Spleen (tissue), 11 donors: ENCODE data around the gene WDFY2. TPM values are rescaled to one million over a fixed set of nuclear protein-coding genes. Genes with fewer than 3 reads are reported as not detected.

ENCODE experiments used
- DNase-seq: peaks from one replicate; pipeline ENCODE4 v3.0.0-alpha.2; 2020
- H3K27ac ChIP-seq, 8 donors: fragments of 200-600 bp; sonication (generic) in 7 of 8; 1 replicate in 4 of 8; 2 replicates in 4 of 8; pipeline versions ENCODE4 v1.5.0 to v1.8.0; 2016 to 2021; ENCODE audit warnings: inconsistent platforms in 4 of 8, mild to moderate bottlenecking in 4 of 8, moderate library complexity in 1 of 8
- H3K27me3 ChIP-seq, 7 donors: fragments of 200-600 bp; sonication (generic) in 6 of 7; replicated peaks in 1 of 7; 1 replicate in 4 of 7; 2 replicates in 3 of 7; pipeline versions ENCODE4 v1.5.0 to v1.8.0; 2016 to 2021; ENCODE audit warnings: inconsistent platforms in 3 of 7, mild to moderate bottlenecking in 1 of 7
- H3K36me3 ChIP-seq, 6 donors: fragments of 200-600 bp; sonication (generic) in 5 of 6; 1 replicate in 4 of 6; 2 replicates in 2 of 6; pipeline versions ENCODE4 v1.5.0 to v1.8.0; 2016 to 2021; ENCODE audit warnings: inconsistent platforms in 2 of 6
- H3K4me1 ChIP-seq, 6 donors: fragments of 200-600 bp; sonication (generic) in 5 of 6; 1 replicate in 3 of 6; 2 replicates in 3 of 6; pipeline versions ENCODE4 v1.5.0 to v1.8.0; 2016 to 2021; ENCODE audit warnings: inconsistent platforms in 3 of 6
- H3K4me3 ChIP-seq, 8 donors: fragments of 200-600 bp; sonication (generic) in 7 of 8; 1 replicate in 4 of 8; 2 replicates in 4 of 8; pipeline versions ENCODE4 v1.5.0 to v1.8.0; 2016 to 2021; ENCODE audit warnings: inconsistent platforms in 4 of 8, mild to moderate bottlenecking in 4 of 8, moderate library complexity in 2 of 8
- H3K9me3 ChIP-seq, 8 donors: fragments of 200-600 bp; sonication (generic) in 7 of 8; 1 replicate in 4 of 8; 2 replicates in 4 of 8; pipeline versions ENCODE4 v1.5.0 to v1.8.0; 2016 to 2021; ENCODE audit warnings: inconsistent platforms in 4 of 8
- CTCF ChIP-seq, 11 experiments: fragments of 200-600 bp in 7 of 11; fragments of 450-650 bp in 4 of 11; sonication (generic) in 4 of 11; IDR thresholded peaks in 8 of 11; conservative IDR thresholded peaks in 3 of 11; 1 replicate in 7 of 11; 2 replicates in 4 of 11; pipeline versions ENCODE4 v1.4.0 to v1.8.0; 2016 to 2021; ENCODE audit warnings: antibody characterized with exemption in 11 of 11, inconsistent platforms in 4 of 11, mild to moderate bottlenecking in 1 of 11
- POLR2A ChIP-seq, 3 donors: fragments of 450-650 bp; IDR thresholded peaks; one replicate each; pipeline ENCODE4 v1.5.1; 2017; ENCODE audit warnings: antibody characterized with exemption in 3 of 3, mild to moderate bottlenecking in 1 of 3
- POLR2AphosphoS5 ChIP-seq, 3 donors: sonication (generic); formaldehyde crosslinking; IDR thresholded peaks; one replicate each; pipeline ENCODE4 v1.5.1; 2017; ENCODE audit warnings: antibody characterized with exemption in 3 of 3
- WGBS, 5 donors: extraction: QIAGEN DNeasy Blood & Tissue Kit in 3 of 5; methylation state at CpG; one replicate each; pipeline versions ENCODE4 v1.1.5 to v1.1.7; 2013 to 2018; 5-methylcytosine and 5-hydroxymethylcytosine counted together
- intact Hi-C: fragments of 100-400 bp; cut with DNase I; formaldehyde crosslinking; loops from one replicate; pipeline ENCODE4 v1.15.0; 2023; ENCODE audit warnings: low total_unique reads
- polyA plus RNA-seq, 3 donors: library from polyadenylated mRNA; stranded (reverse); fragments of 200-250 nt; gene quantifications; one replicate each; pipeline ENCODE4 v1.2.1, GENCODE V29; 2013
- total RNA-seq, 7 donors: library from RNA; depleted of rRNA in 3 of 7; stranded (reverse); fragments of >200 nt in 3 of 7; fragmentation: NEBNext Ultra II Directional in 4 of 7; extraction: Animal tissue kit (Norgen Biotek cat#: 25700) in 4 of 7; gene quantifications; one replicate each; pipeline versions ENCODE4 v1.1.0 to v1.2.1, GENCODE V29; 2016 to 2021
- donor health status: healthy with polysubstance abuse.
- donor health status: DM: no; HTN: no; CAD: no; lungs with moderate emphysema.
- donor health status: DM: no; HTN: no; CAD: no.
- donor health status: Bipolar disorder and iron deficiency.
- donor health status: healthy.
- donor health status: DM: no; HTN: no; CAD: no.
- donor health status: DM: yes; HTN: yes; CAD: no.

Gene WDFY2
- total and polyA plus RNA-seq, 10 donors, result 3.0 to 32.2 (median 24.9) TPM

GRCh38 chr13:51777921-51778320 lies 193.7 kb downstream of the WDFY2 start:
- no peaks in the 10 kb centered on the region for H3K4me1 ChIP-seq
- intact Hi-C loops, result no loop called here
- 63 to 78% (median 75%) methylated on average over 8 to 9 of the region's 9 CpGs for WGBS, 5 donors
- no peak overlapping the region for H3K4me3 ChIP-seq
- H3K9me3 ChIP-seq, result no peaks in the 10 kb centered on the region
- no peak overlapping the region for H3K27ac ChIP-seq
- peaks cover 0 to 8% (median 4%) of the 10 kb centered on the region in 6 donors for H3K36me3 ChIP-seq
- TF ChIP-seq CTCF (IDR thresholded peaks at IDR 0.05 in 8 of 11, conservative IDR thresholded peaks at IDR 0.05 in 3 of 11), result no peak
- TF ChIP-seq POLR2AphosphoS5 (IDR thresholded peaks at IDR 0.05), result peak in 1 of 3 donors; percentile 51
- H3K27me3 ChIP-seq, result no peaks in the 10 kb centered on the region
- DNase-seq, result no peak

GRCh38 chr13:51778392-51778791 lies 194.1 kb downstream of the WDFY2 start:
- H3K9me3 ChIP-seq, result no peaks in the 10 kb centered on the region
- no peak overlapping the region for H3K27ac ChIP-seq
- DNase-seq, result no peak
- 28 to 58% (median 35%) methylated on average over 11 of the region's 11 CpGs for WGBS, 5 donors
- H3K4me3 ChIP-seq, result no peak overlapping the region
- intact Hi-C loops, result no loop called here
- no peaks in the 10 kb centered on the region for H3K27me3 ChIP-seq
- TF ChIP-seq POLR2A (IDR thresholded peaks at IDR 0.05), result no peak
- no peak for TF ChIP-seq POLR2AphosphoS5 (IDR thresholded peaks at IDR 0.05)
- no peak for TF ChIP-seq CTCF (IDR thresholded peaks at IDR 0.05 in 8 of 11, conservative IDR thresholded peaks at IDR 0.05 in 3 of 11)
- peaks cover 0 to 5% (median 2%) of the 10 kb centered on the region in 6 donors for H3K36me3 ChIP-seq
- no peaks in the 10 kb centered on the region for H3K4me1 ChIP-seq

- no peaks in the 10 kb centered on the region for H3K36me3 ChIP-seq
- no peak overlapping the region for H3K27ac ChIP-seq
- 62 to 71% (median 66%) methylated on average over 3 of the region's 3 CpGs for WGBS, 5 donors
- no peaks in the 10 kb centered on the region for H3K9me3 ChIP-seq
- DNase-seq, result no peak
- intact Hi-C loops, result no loop called here
- no peak overlapping the region for H3K4me3 ChIP-seq
- no peaks in the 10 kb centered on the region for H3K27me3 ChIP-seq
- no peaks in the 10 kb centered on the region for H3K4me1 ChIP-seq
- TF ChIP-seq POLR2AphosphoS5 (IDR thresholded peaks at IDR 0.05), result no peak
- no peak for TF ChIP-seq POLR2A (IDR thresholded peaks at IDR 0.05)
- no peak for TF ChIP-seq CTCF (IDR thresholded peaks at IDR 0.05 in 8 of 11, conservative IDR thresholded peaks at IDR 0.05 in 3 of 11)
Observed at GRCh38 chr13:51780099-51780498, 195.8 kb downstream of the WDFY2 start.

GRCh38 chr13:51781246-51782022 lies 197.2 kb downstream of the WDFY2 start:
- DNase-seq, result no peak
- Histone ChIP-seq H3K9me3 (no peaks in the 10 kb centered on the region), H3K4me1 (peaks cover 0 to 8% (median 0%) of the 10 kb centered on the region in 6 donors), H3K27me3 (no peaks in the 10 kb centered on the region), H3K27ac (no peak overlapping the region), H3K4me3 (no peak overlapping the region), H3K36me3 (no peaks in the 10 kb centered on the region)
- TF ChIP-seq CTCF (IDR thresholded peaks at IDR 0.05 in 8 of 11, conservative IDR thresholded peaks at IDR 0.05 in 3 of 11) (peak in 1 of 11 experiments; percentile 11), POLR2AphosphoS5 (IDR thresholded peaks at IDR 0.05) (no peak), POLR2A (IDR thresholded peaks at IDR 0.05) (no peak)
- WGBS, 5 donors, result 68 to 81% (median 75%) methylated on average over 14 to 15 of the region's 15 CpGs
- intact Hi-C loops, result no loop called here
